Stimulated activated CD4-positive, alpha-beta T cell treated with anti-CD3 and anti-CD28 coated beads, Interleukin-4, amount 100 ng/mL, for 4 hours (primary cell): ENCODE results near the gene FOXM1.
A peak's percentile ranks its signal among the peaks of the same experiment; 100 is the strongest.

ENCODE experiments used
- DNase-seq, 2 experiments: peaks; one replicate each; pipeline ENCODE4 v3.0.0-alpha.2; 2020

FOXM1 gene

DNA sequence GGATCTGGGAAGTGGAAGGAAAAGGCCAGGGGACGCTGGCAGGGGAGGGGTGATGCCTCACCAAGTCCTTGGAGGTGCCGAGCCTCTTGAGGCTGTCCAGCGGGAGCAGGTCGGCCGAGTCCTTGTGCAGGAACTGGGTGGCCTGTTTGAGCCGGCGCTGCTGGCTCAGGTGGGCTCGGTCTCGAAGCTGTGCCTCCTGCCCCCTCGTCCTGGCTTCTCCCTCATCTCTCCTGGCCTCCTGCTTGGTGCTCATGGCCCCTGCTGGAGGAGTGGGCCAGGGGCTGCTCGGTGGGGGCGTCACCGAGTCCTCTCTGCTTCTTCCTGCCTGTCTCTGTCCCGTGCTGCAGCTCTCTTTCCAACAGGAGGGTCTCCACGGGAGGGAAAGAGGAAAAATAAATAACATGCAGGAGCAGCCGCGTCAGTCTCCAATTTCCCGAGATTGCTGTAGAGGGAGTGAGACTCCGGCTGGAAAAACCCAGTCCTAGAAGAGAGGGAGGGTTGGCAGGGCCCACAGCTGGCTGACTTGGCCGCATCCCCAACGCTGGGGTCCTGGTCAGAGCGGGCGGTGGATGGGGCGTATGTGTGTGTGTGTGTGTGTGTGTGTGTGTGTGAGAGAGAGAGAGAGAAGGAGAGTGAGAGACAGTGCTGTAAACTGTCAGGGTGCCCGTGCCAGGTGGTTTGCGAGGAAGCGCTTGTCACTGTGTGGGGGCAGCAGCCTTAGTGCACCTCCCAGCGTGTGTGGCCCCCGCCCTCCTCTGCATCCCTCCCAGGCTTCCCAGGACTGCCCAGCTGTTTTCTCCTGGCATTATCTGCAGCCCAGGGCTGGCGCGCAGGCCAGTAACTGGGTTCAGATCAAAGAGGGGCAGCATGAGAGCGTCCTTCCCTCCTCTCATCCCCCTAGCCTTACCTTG is 42.1 kb downstream of the FOXM1 start, which contains the start of gene NRIP2:
Gene NRIP2 (minus strand): TSS at position 455 of the 911 bp plus-strand sequence. CDS start 52 bp downstream, at position 403.
- no peak for DNase-seq

DNA sequence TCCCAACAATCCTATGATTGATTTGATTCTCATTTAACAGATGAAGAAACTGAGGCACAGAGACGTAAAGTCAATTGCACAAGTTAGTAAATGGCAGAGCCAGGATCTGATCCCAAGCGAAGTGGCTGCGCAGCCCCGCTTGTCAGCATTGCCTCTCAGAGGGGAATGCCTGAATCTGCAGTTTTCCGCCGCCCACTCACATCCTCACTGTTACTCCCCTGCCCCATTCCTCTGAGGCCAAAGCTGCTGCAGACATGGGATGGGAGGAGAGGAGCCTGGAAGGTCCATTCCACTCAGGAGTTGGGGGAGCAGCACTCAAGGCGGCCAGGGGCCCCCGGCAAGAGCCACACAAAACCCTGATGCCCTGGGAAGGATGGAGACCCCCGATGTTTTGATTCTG is 43.2 kb downstream of the FOXM1 start:
- no peak for DNase-seq

DNA sequence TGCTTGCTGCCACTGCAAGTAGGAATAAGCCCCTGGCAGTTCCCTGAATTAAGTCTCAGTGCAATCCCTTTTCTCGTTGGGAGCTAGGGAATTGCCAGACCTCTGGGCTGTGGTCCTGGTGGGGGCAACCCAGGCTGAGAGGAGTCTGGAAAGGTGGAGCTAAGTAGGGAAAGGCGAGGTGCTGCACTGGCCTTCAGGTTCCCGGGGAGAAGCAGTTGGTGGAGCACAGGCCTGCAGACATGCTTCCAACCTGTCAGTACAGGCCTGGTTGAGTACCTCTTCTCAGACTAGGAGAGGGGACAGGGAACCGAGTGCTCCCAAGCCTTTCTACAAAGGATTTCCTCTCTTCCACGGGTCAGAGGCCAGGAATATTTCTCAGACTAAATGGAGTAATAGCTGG is 43.6 kb downstream of the FOXM1 start:
- no peak for DNase-seq

DNA sequence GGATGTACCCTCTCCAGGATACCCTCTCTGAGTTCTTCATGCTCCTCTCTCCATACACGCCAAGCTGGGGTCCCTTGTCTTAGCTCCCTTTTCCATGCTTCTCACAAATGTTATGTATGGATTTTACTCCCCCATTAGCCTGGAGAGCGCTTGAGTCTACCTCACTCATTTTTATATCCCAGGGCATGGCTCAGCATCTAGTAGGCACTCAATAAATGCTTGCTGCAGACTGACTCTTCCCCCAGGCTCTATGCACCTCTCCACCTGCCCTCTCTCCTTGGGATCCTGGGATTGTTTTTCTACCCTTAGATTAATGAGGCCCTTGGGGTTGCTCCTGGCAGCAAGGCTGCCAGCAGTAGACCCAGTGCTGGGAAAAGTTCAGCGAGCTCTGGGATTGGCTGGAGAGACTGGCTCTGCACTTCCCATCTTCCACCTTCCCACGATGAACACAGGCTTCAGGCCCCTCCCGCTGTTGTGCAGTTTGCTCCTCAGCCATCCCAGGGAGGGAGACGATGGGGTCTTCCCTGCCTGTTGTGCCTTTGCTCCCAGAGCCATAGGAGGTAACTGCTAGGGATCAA is 44.3 kb downstream of the FOXM1 start:
- DNase-seq: no peak

DNA sequence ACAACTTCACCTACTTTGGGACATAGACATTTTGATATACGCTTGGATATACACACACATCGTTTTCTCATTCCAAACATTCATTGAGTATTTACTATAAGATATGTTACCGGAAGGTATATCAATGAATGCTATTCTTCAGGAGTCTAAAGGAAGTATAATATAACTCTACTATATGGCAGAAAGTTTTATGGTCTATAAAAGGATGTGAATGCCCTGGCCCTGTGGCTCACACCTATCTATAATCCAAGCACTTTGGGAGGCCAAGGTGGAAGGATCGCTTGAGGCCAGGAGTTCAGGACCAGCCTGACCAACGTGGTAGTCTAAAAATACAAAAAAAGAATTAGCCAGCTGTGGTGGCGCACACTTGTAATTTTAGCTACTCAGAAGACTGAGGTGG is 47.7 kb downstream of the FOXM1 start:
- DNase-seq: no peak

DNA sequence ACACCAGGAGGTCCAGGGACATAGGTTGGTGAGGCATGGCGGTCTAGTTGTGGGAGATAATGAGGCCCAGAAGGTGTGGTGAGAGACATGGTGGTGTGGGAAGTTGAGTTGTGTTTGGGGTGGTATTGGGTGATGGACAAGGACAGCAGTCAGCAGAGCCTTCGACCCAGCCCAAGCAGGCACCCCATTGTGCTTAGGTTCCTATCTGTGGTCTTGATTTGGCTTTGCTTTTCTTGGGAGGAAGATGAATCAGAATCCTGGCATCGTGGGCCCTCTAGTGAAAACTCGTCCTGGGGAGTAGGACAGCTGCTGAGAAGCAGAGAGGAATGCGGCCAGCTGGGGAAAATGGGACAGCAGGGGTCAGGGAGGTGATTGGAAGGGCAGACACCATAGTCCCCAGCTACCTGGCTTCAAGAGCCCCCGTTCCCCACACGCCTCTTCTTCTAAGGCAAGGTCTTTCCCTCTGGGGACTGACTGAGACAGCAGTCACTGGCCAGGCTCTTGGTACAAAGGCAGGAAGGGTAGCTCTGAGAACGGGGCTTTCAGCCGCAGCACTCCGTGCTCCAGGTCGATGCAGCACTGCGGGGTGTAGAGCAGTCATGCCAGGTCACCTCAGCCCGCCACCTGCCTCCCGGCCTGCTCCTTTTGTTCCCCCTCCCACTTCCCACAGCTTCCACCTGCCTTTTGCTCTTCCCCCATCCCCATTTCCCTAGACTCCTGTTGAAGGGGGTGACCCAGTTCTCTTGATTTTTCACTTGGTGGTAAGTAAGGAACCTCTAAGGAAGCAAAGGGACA is 50.1 kb downstream of the FOXM1 start:
- no peak for DNase-seq

DNA sequence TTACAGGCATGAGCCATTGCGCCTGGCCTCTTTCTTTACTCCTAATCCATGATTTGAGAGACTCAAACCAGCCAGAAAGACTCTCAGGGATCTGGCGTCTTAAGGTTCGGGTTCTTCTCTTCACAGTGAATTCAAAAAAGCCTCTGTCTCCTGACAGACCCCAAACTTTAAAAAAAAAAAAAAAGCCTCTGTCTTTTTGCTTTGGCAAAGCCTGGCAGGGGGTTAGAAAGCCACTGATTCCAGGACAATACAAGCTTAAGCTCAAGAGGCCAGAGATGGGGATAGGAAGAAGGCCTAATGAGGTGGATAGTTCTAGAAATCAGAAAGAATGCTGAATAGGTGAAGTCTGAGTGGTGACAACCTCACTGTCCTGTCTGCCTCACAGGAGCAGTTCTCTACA is 50.9 kb downstream of the FOXM1 start:
- no peak for DNase-seq

DNA sequence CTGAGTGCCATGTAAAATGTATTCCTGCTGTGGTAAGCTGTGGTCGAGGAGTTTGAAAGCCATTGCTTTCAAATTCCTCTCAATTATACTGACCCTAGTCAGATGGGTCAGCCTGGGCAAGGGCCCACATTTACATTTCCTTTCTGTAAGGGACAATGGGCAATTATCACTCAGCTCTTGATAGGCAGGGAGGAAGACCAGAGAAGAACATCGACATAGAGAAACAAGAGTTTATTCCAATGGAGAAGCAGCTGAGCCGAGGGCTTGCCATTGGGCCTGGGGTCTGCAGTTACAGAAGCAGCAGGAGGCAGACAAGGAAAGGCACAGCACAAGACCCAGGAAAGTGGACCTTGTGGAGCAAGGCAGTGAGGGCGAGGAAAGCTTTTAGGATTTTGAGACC is 51.8 kb downstream of the FOXM1 start:
- no peak for DNase-seq

DNA sequence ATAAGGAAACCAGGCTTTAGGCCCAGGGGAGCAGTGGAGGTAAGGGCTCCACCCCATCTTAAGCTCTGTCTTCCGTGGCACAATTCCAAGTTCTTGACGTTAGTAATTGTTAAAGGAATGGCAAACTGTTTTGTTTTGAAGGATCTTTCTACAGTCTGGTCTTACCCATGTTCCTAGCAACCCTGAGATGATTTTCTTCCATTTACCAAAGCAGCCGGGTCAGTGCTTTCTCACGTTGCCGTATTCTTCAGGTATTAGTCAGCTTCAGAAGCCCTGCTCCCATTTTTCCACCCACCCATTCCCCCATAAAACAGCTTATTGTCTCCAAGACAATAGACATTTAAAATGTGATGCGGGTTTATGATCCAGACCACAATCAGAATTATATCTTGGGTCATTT is 52.4 kb downstream of the FOXM1 start:
- DNase-seq: no peak

DNA sequence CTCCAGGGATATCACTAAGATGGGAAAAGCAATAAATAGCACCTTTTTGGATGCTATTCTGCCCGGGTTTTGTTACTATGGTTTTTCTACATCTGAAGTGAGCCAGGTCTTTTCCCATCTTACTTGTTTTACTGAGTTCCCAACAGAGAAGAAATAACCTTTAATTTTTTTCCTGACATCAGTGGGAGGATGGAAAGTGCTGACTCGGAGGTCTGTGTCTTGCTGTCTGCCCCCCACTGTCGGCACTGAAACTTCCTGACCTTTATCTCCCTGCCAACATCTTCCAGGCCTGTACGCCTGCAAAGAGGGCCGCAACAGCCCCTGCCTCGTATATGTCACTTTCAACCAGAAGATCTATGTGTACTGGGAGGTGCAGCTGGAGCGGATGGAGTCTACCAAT is 53.5 kb downstream of the FOXM1 start:
- no peak for DNase-seq

DNA sequence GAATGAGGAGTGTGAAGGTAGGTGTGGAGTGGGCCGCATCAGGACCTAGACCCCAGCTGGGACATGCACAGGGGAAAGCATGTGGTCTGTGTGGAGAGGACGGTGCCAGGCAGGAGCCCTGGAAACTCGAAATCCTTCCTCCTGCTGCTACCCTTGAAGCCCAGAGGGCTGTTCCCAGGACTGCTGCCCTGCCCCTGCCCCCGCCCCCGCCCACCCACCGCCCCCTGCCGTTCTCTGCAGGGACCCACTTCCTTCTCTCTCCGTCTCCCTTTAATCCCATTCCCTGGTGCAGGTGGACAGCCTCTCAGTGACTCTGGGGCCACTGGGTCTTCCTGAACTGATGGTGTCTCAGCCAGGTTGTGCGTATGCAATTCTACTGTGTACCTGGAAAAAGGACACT is 56.5 kb downstream of the FOXM1 start:
- DNase-seq: no peak

DNA sequence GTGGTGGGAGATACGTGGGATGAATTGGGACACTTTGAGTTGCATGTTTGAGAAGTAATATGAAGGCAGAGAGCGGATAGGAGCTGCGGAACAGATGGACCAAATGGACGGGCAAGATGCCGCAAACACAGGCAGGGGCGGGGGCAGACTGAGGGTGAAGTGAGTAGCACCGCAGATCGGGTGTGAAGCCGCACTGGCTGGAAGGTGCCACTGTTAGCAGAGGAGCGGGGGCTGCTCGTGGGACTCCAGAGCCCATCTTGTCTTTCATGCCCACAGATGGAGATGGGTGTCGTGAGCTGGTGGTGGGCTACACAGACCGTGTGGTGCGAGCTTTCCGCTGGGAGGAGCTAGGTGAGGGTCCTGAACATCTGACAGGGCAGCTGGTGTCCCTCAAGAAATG is 57.2 kb downstream of the FOXM1 start:
- DNase-seq: no peak

DNA sequence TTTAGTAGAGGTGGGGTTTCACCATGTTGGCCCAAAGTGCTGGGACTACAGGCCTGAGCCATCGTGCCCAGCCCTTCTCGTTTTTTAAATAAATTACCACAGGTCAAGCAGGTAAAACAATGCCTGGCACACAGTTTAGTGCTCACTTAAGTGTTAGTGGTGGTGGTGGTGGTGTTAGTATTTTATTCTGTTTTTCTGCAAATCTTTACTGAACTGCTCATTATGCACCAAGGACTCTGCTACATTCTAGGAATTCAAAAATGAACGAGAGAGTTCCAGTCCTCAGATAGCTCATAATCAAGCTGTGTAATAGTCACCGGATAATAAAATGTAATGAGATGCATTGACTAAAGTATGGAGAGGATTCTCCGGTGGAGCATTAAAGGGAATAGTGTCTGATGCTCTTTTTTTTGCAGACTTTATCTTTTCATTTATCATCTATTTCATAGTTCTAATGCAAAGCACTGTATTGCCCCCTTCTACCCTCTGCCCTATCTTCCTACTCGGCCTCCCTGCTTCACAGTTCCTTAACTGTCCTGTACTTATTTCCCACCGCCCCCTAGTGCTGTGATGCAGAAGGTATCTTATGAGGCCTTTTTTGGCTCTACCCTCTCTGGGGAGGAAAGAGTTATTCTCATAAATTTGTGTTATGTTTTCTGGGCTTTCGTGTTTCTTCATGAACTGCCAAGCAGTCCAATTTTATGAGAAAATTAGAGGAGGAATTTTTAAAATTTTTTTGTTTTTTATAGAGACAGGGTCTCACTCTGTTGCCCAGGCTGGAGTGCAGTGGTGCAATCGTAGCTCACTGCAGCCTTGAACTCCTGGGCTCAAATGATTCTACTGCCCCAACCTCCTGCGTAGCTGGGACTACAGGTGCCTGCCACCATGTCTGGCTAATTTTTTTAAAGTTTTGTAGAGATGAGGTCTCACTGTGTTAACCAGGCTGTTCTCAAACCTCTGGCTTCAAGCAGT is 63.5 kb downstream of the FOXM1 start:
- peak; percentile 30 to 41 for DNase-seq

DNA sequence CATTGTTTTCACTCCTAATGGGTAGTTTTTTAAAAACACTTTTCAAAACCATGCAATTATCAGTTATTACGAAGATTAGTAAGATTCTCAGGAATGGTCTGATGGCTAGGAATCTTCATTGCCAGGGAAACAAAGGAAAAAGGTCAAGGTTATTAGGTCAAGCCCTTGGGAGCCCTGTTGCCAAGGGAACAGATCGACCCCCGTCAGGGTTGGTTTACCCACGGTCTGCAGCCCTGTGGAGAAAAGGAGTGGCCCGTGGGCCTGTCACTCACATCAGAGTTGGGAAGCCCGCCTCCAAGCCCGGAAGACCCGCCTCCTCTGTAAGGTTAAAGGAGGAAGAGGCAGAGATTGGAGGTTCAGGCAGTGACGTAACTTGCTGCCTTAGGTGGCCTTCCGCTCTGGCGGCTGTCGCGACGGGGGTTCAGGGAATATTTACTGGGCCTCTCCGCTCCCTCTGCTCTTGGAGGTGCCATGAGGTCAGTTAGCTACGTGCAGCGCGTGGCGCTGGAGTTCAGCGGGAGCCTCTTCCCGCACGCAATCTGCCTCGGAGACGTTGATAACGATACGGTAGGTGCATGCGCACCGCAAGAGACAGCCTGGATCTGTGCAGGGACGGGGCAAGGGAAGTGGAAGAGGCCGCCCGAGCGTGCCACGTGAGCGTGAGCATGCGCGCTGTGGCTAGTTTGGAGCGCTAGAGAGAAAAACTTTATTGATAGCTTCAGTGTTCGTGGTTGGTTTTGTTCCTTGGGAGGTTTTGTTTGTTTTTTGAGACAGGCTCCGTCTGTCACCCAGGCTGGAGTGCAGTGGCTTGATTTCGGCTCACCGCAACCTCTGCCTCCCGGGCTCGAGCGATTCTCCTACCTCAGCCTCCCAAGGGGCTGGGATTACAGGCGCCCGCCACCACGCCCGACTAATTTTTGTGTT is 64.4 kb downstream of the FOXM1 start, which contains the start of gene ITFG2:
Gene ITFG2 (plus strand): TSS at position 379 of the 924 bp plus-strand sequence. CDS start 93 bp downstream, at position 472.
- peak; percentile 92 to 97 for DNase-seq

DNA sequence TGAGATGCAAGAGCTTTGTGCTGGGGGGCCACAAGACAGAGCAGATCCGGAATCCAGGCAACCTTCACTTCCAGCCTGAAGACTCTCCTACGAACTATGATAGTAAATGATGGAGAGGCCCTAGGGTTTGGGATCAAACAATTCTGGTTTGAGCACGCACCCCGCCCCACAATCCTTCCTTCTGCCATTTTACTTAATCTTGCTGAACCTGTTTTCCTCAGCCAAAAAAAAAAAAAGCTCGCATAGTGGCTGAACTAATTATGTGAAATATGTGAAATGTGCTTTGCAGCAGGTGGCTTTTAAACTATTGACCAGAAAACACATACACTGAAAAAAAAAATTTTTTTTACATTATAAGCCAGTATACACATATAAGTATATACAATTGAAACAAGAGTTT is 65.2 kb downstream of the FOXM1 start:
- DNase-seq: no peak
